HG03135 (cell line): ENCODE data around the gene GPR162.
"Not testable (repeated sequence)": the region's sequence is repeated elsewhere in the genome, so short reads cannot be mapped to it uniquely, and the experiment has no call there.

Experiments
- ATAC-seq: cut with Tn5 transposase; IDR thresholded peaks from one replicate; pipeline ENCODE4 v1.9.1; 2021; ENCODE audit warnings: mild to moderate bottlenecking, moderate library complexity; ENCODE audit not compliant: unreplicated experiment

The GPR162 gene

GRCh38 chr12:6852651-6853354 is 31.2 kb downstream of the GPR162 start:
- ATAC-seq: no peak

DNA sequence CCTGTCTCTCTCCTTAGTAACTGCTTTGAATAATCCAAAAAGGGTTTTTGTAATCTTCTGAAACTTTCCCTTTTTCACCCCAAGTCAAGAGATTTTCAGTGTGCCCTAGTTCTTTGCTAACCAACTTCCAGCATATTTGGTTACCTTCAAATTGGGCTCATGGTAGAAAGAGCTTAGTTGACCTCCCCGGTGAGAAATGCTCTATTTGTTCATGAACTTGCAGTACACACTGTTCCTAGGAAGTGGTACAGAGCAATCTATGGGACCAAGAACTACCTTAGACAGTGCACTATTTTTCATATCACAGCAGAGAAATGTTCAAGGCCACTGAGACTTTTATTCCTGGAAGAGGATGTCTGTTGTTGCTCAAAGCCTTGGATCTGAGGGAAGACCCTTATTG is 32.0 kb downstream of the GPR162 start:
- ATAC-seq: no peak

- no peak for ATAC-seq
Observed at GRCh38 chr12:6854036-6854435, 32.4 kb downstream of the GPR162 start.

GRCh38 chr12:6855322-6855721 is 33.7 kb downstream of the GPR162 start:
- ATAC-seq: no peak

DNA sequence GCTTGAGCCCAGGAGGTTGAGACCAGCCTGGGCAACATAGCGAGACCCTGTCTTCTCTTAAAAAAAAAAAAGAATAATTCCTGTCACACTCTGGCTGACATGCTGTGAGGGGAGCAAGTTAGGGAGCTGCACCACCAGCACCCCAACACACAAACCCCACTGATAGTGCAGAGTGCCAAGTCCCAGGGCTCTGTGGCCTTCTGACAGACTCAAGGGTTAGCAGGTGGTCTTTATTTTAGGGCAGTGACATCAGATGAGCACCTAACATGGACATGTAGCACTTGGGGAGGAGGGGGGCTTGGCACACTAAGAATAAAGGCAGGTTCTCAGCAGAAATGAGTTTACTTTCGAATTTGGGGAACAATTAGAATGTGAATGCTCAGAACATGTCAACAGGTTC is 37.2 kb downstream of the GPR162 start:
- ATAC-seq: no peak

DNA sequence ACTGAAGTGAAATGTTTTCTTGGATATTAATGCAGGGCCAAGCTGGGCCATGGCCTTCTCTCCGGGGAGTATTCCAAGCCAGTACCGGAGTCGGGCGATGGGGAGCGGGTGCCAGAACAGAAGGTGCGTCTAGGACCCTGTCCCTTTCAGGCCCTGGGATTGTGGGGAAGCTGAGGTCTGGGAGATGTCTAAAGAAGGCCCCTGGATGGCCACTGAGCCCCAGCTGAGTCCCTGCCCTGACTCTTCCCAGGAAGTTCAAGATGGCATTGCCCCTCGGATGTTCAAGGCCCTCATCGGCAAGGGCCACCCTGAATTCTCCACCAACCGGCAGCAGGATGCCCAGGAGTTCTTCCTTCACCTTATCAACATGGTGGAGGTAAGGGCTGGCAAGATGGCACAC is 38.5 kb downstream of the GPR162 start:
- no peak for ATAC-seq

- no peak for ATAC-seq
Observed at GRCh38 chr12:6860942-6861341, 39.3 kb downstream of the GPR162 start.

DNA sequence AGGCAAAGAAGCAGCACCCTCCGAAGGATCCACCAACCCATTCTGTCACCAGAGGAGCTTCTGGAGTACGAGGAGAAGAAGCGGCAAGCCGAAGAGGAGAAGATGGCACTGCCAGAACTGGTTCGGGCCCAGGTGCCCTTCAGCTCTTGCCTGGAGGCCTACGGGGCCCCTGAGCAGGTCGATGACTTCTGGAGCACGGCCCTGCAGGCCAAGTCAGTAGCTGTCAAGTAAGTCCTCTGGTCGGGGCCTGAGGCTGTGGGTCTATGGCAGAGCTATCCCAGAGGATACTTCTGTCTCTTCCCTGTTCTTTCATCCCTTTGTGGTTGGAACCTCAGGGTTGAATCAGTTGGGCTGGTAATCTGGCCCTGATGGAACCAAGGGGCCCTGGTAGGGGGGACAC is 39.8 kb downstream of the GPR162 start:
- ATAC-seq: no peak

DNA sequence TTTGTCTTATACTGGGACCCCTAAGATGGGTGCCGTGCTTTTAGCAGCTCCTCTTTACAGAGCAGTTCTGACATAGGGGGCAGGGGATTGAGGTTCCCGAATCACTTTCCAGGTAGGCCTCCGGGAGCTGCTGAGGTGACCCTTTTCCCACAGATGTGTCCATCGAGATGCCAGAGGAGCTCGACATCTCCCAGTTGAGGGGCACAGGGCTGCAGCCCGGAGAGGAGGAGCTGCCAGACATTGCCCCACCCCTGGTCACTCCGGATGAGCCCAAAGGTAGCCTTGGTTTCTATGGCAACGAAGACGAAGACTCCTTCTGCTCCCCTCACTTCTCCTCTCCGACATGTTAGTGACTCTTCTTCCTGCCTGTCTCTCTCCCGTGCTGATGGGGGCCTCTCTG is 41.4 kb downstream of the GPR162 start:
- no peak for ATAC-seq

DNA sequence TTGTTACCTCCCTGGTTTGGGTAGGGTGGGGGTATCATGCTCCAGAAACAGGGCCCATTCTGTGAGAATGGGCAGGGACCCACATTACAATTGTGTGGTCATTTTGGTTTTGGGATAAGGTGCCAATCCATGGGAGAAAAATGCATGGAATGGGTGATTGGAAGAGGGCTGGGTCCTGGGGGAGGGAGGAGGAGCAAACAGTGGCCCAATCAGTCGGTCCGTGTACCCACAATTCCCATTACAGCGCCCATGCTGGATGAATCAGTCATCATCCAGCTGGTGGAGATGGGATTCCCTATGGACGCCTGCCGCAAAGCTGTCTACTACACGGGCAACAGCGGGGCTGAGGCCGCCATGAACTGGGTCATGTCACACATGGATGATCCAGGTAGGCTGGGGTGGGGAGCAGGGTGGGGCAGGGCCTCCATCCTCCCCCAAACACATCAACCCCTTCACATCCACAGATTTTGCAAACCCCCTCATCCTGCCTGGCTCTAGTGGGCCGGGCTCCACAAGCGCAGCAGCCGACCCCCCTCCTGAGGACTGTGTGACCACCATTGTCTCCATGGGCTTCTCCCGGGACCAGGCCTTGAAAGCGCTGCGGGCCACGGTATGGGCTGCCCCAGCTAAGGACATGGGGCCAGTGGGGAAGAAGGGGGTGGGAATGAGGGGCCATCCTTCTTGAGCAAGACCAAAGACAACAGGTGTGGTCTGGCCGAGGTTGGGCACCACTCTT is 42.1 kb downstream of the GPR162 start:
- no peak for ATAC-seq

DNA sequence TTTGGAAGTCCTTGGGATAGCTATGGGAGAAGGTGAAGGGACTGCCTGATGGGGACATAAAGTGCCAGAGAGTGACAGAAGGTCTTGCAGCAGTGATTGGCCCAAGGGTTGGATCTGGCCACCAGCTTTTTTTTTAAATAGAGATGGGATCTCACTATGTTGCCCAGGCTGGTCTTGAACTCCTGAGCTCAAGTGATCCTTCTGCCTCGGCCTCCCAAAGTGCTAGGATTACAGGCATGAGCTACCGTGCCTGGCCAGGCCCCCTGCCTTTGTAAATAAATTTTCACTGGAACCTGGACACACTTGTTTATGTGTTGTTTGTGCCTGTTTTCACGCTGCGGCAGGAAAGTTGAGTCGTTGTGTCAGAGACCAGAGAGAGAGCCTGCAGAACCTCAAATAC is 43.7 kb downstream of the GPR162 start:
- not testable (repeated sequence) for ATAC-seq

DNA sequence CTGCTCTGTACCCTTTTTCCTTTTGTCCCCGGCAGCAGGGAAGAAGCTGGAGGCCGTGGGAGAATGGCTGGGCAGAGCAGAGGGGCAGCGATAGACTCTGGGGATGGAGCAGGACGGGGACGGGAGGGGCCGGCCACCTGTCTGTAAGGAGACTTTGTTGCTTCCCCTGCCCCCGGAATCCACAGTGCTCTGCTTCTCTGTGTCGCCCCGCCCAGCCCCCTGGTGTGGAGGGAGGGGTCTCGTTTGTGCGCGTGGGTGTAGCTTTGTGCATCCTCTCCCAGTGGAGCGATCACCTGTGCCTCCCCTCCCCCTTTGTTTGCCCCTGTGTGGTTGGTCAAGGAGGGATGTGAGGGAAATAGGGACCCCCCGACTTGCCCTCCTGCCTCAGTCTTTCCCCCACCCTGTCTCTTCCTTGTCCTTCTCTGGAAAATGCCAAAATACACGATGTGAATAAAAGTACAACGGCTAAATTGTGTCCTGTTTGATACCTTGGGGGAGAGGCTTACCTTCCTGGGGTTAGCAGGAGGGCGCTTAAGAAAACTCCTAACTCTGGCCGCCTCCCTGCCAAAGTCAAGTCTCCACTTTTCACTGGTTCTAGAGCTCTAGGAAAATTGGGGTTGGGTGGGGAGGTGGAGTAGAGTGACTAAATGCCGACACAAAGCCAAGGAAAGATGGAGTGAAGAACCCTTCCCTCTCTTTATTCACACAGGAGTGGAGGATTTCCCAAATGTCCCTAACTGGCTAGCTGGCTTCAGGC is 44.7 kb downstream of the GPR162 start:
- ATAC-seq: no peak

DNA sequence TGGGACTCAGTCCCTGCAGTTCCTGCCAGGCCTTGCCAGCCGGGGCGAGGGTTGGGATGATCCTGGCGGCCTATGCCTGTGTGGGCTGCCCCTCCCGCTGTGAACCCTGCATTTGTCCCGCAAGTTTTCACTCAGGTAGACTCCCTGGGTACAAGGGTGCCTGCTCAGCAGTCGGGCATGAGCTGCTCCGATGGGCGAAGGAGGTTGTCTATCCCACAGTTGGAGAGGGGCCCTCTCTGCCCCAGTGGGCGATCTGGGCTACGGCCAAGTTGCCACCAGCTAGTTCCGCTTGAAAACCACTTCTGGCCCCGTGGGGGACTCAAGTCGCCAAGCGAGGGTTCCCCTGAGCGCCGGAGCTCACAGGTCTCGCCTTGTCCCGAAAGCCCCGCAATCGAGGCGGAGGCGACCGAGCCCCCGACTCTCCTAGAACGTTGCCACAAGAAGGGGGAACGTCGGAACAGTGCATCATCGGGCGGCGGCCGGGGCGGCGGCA is 45.3 kb downstream of the GPR162 start:
- ATAC-seq: no peak

DNA sequence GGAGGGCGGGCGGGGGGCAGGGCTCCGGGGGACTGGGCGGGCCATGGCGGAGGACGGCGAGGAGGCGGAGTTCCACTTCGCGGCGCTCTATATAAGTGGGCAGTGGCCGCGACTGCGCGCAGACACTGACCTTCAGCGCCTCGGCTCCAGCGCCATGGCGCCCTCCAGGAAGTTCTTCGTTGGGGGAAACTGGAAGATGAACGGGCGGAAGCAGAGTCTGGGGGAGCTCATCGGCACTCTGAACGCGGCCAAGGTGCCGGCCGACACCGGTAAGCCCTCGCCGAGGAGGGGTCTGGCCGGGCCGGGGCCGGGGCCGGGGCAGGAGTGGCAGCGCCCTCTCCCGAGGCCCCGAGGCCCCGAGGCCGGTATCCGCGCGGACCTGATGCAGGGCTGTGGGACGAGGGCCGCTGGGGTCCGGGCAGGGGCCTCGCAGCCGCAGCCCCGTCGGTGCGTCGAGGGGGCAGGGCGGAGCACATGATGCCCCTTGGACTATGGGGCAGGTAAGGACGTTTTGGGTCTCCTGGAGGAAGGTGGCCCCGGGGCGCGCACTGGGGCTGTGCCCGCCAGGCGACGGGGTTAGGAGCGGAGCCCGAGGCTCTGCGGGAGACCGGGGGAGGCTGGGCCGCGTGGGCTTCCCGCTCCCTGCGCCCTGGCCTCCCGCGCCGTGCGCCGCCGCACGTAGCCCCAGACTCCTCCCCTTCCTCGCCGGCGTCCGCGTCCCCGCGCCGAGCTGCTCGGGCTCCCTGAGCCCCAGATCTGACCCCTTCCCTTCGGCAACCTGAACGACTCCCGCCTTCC is 46.0 kb downstream of the GPR162 start, which contains the start of gene TPI1:
Gene TPI1 (plus strand): TSS at position 119 of the 798 bp plus-strand sequence. CDS start 36 bp downstream, at position 155.
- ATAC-seq: peak; percentile 63

DNA sequence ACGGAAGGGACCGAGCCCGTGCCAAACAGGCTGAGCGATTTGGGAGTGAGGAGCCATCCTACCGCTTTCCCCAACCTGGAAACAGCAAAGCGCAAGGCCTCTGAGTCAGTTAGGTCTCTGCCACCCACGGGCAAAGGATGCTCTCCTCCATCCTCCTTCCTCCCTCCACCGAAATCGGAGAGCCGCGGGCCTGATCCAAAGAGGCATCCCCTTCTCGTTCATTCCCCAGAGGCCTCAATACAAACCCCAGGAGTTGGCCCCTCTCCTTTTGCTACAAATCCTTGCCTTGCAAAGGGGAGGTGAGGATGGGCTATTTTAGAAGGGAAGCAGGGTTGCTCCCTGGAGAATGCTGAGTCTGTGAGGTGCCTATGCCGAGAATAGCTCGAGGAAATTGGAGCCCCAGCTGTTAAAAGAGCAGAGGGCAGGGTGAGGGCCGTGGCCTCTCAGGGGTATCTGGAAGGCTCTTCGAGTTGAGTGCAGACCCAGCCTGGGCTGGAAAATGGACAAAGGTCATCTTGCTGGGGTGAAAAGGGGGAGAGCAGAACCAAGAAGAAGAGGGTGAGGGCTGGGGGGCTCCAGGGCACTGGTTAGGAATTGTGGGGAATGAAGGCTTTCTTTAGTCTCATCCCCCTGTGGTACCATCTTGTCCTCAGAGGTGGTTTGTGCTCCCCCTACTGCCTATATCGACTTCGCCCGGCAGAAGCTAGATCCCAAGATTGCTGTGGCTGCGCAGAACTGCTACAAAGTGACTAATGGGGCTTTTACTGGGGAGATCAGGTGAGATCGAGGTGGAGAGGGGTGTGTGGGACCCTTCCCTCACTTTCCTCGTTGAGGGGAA is 46.8 kb downstream of the GPR162 start:
- ATAC-seq: no peak

GRCh38 chr12:6869049-6870021 is 47.7 kb downstream of the GPR162 start:
- no peak for ATAC-seq

DNA sequence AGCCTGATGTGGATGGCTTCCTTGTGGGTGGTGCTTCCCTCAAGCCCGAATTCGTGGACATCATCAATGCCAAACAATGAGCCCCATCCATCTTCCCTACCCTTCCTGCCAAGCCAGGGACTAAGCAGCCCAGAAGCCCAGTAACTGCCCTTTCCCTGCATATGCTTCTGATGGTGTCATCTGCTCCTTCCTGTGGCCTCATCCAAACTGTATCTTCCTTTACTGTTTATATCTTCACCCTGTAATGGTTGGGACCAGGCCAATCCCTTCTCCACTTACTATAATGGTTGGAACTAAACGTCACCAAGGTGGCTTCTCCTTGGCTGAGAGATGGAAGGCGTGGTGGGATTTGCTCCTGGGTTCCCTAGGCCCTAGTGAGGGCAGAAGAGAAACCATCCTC is 48.7 kb downstream of the GPR162 start:
- not testable (repeated sequence) for ATAC-seq

- ATAC-seq: no peak
Observed at GRCh38 chr12:6871052-6871957, 49.7 kb downstream of the GPR162 start.
